ENCODE data around the gene ICOSLG.
A peak's percentile ranks its signal among the peaks of the same experiment; 100 is the strongest.
"Not testable (repeated sequence)": the region's sequence is repeated elsewhere in the genome, so short reads cannot be mapped to it uniquely, and the experiment has no call there.

ICOSLG gene

DNA sequence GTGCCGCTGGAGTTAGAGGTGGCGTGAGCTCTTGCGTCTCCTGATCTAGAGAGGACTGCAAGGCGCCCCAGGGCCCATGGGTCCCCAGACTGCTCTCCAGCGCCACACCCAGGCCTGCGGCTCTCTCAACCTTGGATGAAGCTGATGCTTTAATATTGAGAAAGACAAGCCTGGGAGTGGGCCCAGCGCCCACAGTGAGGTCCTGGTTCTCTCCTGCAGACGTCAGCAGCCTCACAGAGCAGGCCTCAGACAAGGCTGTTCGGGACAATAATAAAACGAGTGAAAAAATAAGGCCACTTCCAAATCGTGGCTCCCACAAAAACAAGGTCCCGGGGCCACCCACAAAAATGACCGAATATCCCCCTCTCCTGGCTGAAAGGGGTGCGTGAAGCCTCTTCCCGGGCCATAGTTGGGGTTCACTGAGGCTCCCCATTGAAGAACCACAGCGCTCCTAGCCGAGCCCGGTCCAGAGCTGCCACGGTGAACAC lies 27.0 kb upstream of the ICOSLG start:
- peak in 1 of 10 donors; percentile 79 for DNase-seq
- intact Hi-C loops (cut with DNase I) = no loop called here

- intact Hi-C loops (cut with DNase I) = no loop called here
- peak in 1 of 10 donors; percentile 61 for DNase-seq
These were observed 25.1 kb upstream of the ICOSLG start for GRCh38 chr21:44265734-44266270.

- intact Hi-C loops (cut with DNase I) = no loop called here
- DNase-seq = peak in 1 of 10 donors; percentile 45
These were observed 23.0 kb upstream of the ICOSLG start for GRCh38 chr21:44263768-44264167.

DNA sequence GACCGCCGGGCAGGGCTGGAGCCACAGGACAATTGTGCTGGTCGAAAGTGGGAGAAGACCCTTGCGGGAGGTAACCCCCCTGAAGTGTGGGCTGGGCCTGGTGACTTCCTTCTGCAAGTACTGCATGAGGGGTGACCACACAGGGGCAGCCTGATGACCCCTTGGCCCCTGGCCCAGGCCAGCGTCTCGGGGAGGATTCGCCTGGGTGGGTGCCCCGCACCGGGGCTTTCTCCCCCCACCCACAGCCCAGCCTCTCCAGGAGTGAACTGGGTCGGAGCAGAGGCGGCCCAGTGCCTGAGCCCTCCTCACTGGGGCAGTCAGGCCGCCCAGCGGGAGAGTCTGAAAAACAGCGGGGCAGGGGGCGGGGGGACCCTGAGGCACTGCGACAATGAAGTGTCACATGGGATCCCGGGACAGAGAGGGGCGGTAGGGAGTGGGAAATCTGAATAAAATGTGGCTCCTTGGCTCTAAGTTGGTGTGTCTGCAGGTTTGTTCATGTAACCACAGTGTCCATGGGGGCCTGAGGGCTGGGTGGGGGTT lies 22.5 kb upstream of the ICOSLG start:
- intact Hi-C loops (cut with DNase I) = no loop called here
- DNase-seq = peak in 1 of 10 donors; percentile 79

GRCh38 chr21:44262338-44263056 lies 21.8 kb upstream of the ICOSLG start:
- intact Hi-C loops (cut with DNase I) = no loop called here

DNA sequence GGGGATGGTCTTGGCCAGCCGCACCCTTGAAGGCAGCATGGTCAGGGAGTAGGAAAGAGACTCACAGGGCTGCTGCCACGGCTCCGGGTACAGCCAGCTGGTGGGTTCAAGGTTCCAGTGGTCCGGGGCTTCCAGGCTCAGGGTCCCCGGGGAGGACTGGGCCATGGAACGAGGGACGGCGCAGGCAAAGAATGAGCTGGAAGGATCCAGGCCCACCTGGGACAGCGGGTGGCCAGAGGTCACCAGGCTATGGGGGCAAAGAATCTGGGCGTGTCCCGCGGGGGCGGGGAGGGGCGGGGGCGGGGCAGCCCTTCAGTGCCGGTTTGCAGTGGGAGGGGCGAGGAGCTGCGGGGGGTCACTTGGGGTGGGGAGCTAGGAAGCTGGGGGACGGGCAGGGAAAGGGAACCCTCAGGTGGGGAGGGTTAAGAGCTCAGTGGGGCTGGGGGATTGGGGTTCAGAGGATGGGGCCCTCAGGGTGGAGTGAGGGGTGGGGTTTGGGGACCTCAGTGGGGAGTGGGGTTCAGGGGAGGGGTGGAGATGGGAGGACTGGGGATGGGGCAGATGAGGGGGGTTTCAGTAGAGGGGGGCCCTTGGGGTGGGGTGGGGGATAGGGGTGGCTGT lies 21.0 kb upstream of the ICOSLG start, which contains the start of gene DNMT3L:
Gene DNMT3L, minus strand, starts transcription at position 223 of the 621 bp plus-strand sequence. CDS start 638 bp downstream, outside the sequence.
- intact Hi-C loops (cut with DNase I) = no loop called here
- DNase-seq = peak in 1 of 10 donors; percentile 56

More at GRCh38 chr21:44262338-44263056, 21.8 kb upstream of the ICOSLG start:
- DNase-seq = peak in 1 of 10 donors; percentile 19

- intact Hi-C loops (cut with DNase I) = no loop called here
- peak in 1 of 10 donors; percentile 68 for DNase-seq
These were observed 20.3 kb upstream of the ICOSLG start for GRCh38 chr21:44260791-44261631.

DNA sequence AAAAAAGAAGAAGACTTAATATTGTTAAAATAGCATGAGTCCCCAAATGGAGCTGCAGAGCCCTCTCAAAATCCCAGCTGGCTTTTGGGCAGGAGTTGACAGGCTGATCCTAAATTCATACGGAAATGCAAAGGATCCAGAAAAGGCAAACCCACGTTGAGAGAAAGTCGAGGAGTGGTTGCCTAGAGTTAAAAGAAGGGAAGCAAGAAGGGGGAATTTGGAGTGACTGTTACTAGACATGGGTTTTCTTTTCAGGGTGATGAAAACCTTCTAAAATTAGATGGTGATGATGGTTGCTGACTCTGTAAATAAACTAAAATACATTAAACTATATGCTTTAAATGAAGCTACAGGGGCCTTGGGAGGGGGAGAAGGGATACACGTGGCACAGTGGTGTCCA lies 19.3 kb upstream of the ICOSLG start:
- intact Hi-C loops (cut with DNase I) = no loop called here
- peak in 1 of 10 donors; percentile 7 for DNase-seq

DNA sequence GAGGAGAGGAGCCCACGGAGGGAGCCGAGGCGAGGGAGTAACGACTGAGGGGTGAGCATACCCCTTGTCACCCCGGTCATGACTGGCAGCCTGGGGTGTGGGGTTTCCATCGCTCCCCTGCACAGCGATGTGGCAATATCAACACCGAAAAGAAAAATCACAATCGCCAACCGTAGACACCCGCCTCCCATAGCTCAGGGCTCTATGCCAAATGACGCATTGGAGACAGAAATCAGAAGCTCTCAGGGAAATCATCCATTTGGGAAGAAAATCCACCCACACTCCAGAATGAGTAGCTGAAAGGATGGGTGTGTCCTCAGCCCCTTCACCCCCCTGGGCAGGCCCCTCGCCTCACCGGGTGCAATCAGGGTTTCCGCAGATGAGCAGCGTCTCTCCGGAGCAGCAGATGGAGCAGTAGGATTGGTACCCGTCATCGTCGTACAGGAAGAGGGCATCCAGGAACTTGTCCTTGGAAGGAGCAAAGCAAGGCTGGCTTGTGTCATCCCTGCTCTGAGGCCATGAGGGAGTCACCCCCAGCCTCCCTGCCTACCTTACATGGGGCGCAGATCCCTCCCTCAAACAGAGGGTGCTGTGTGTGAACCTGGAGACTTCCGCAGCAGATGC lies 18.5 kb upstream of the ICOSLG start:
- peak in 1 of 10 donors; percentile 11 for DNase-seq
- intact Hi-C loops (cut with DNase I) = no loop called here

- DNase-seq = peak in 1 of 10 donors; percentile 79
- intact Hi-C loops (cut with DNase I) = no loop called here
These were observed 17.4 kb upstream of the ICOSLG start for GRCh38 chr21:44258056-44258725.

DNA sequence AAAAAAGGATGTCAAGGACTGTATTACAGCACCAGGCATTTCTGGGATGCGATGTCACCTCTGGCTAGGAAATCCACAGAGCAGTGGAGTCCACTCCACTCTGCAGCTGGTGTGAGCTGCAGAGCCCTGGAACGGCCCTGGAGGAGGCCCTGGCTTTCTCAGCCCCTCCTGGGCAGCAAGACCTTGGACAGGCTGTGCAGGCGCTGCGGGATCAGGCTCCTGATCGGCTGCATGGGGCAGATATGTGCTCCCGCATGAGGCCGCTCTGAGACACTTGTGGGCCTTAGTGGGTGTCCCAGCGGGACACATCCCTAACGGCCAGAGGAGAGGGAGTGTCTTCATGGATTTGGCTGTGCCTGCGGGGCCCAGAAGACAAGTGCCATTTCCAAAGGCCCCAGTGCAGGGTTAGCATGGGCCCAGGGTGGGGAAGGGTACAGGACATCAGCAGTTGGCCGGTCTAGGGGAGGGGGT lies 14.8 kb upstream of the ICOSLG start:
- peak in 3 of 10 donors; percentile 24 to 55 (median 55) for DNase-seq
- intact Hi-C loops (cut with DNase I) = no loop called here

GRCh38 chr21:44253832-44254710 lies 13.3 kb upstream of the ICOSLG start:
- DNase-seq = peak in 3 of 10 donors; percentile 52 to 80 (median 64)
- intact Hi-C loops (cut with DNase I) = no loop called here

DNA sequence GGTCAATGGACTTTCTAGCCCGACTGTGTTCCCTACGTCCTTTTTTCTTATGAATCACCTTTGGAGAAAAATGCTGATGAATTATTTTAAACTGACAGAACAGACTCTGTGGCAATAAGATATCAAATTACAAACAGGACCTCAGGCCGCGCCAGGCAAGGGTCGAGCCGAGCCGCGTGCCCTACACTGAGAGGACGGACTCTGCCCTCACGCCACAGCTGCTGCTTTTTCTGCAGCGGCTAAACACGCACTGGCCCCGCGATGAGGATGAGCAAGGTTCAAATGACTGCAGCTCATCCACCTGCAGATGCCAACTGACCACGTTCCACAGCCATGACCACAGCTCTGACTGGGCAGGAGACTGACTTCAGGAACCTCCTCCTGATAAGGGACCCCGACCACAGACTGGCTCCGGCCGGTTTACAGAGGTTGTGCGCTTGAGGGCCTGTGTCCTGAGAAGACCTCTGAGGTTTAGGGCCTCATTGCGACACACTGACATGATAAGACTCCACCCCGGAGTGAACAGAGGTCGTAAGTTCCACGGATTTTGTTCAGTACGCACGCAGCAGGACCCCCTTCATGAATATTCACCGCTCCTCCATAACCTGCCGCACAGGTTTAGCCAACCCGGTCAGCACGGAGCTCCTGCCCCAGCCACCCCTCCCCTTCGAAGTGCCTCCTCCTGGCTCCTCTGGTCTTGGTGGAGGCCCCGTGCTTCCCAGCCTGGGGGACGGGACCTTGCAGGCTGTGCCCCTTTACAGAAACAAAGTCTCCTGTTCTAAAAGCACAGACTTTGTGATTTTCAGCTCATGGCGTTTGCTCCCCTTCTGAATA lies 8.7 kb upstream of the ICOSLG start:
- DNase-seq; intact Hi-C loops (cut with DNase I): not testable (repeated sequence)

DNA sequence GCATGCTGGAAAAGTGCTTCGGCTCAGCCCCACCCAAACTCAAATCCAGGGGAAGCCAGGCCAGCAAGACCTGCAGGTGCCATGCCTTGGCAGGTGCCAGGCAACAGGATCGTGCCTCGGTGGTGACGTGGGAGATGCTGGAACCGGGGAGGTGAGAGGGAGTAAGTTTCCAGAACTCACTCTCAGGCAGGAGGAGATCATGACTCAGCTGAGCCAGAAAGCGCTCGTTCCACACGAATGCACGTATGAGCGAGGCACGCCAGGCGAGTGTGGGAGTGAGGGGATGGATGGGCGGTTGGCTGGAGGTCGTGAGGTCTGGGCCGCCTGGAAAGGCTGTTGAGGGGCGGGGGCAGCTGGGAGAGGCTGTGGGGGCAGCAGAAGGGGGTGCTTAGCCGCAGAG lies 7.2 kb upstream of the ICOSLG start:
- intact Hi-C loops (cut with DNase I); DNase-seq: not testable (repeated sequence)

DNA sequence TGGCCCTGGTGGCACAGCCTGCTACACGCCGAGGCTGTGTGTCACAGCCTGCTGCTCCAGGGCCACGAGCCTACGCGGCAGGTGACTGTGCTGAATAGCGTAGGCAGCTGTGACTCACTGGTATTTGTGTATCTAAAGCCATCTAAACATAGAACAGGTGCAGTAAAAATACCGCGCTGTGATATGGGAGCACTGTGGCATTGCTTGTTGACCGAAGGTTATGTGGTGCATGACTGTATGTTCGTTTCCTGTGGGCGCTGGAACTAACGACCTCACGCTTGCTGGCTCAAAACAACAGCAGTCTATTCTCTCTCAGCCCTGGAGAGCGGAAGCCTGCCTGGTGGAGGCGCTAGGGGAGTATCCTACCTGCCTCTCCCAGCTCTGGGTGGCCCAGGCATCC lies 3.2 kb upstream of the ICOSLG start:
- intact Hi-C loops (cut with DNase I); DNase-seq: not testable (repeated sequence)

DNA sequence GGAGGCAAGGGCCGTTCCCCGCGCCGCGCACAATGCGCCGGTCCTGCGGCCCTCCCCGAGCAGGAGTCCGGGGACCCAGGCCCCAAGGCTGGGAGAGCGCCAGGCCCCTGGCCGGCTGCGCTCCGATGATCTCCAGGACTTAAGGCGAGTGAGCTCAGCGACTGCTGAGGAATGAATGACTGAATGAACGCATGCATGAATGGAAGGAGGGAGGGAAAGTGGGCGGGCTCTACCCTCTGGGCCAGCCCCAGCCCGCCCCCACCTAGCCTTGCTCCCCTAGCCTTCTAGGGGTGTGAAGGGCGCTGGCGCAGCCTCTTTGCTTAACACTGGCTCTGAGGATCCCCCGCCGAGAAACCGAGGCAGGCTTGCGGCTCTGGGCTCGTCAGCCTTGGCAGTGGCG lies 538 bp upstream of the ICOSLG start:
- DNase-seq; intact Hi-C loops (cut with DNase I): not testable (repeated sequence)

GRCh38 chr21:44240353-44240752 lies 390 bp downstream of the ICOSLG start:
- DNase-seq; intact Hi-C loops (cut with DNase I): not testable (repeated sequence)

All from posterior cingulate gyrus (tissue), 11 donors.